Measurements from ENCODE around the gene C1QTNF5.

DNA sequence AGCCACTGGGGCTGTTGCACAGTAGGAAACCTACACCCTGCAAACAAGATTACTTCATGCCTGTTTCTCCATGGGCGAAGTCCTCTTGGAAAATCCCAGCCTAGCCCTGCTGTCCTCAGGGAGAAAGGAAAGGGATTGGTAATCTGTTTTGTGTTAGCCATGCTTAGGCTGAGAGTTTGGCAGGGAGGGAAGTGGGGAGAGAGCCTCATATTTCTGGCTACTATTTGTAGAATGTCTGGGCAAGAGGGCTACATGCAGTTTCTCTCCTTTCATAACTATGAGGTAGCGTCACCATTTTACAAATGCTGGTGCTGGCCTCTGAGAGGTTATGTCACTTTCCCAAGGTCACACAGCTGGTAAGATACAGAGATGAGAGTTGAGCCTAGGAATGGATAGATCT, 6.6 kb upstream of the C1QTNF5 start:
- TF ChIP-seq TCF7L2 (IDR thresholded peaks at IDR 0.05; ENCODE audit: low read depth, low read length) (no peak), POLR2AphosphoS5 (IDR thresholded peaks at IDR 0.05; ENCODE audit: low read depth, low read length) (no peak)
- TF ChIP-seq, protein P1, sequence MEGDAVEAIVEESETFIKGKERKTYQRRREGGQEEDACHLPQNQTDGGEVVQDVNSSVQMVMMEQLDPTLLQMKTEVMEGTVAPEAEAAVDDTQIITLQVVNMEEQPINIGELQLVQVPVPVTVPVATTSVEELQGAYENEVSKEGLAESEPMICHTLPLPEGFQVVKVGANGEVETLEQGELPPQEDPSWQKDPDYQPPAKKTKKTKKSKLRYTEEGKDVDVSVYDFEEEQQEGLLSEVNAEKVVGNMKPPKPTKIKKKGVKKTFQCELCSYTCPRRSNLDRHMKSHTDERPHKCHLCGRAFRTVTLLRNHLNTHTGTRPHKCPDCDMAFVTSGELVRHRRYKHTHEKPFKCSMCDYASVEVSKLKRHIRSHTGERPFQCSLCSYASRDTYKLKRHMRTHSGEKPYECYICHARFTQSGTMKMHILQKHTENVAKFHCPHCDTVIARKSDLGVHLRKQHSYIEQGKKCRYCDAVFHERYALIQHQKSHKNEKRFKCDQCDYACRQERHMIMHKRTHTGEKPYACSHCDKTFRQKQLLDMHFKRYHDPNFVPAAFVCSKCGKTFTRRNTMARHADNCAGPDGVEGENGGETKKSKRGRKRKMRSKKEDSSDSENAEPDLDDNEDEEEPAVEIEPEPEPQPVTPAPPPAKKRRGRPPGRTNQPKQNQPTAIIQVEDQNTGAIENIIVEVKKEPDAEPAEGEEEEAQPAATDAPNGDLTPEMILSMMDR (IDR thresholded peaks at IDR 0.05) = no peak
